Left hindlimb (tissue), 1 donor: ENCODE measurements around the gene SCRN2.

ENCODE experiments used
- DNase-seq: peaks from one replicate; pipeline ENCODE4 v3.0.0-alpha.2; 2018

Gene SCRN2

GRCh38 chr17:47802341-47803022 lies 38.6 kb downstream of the SCRN2 start:
- DNase-seq = no peak

- DNase-seq = no peak
Observed at GRCh38 chr17:47801906-47802305, 39.2 kb downstream of the SCRN2 start.

- DNase-seq = no peak
Observed at GRCh38 chr17:47801176-47801765, 39.8 kb downstream of the SCRN2 start.

DNA sequence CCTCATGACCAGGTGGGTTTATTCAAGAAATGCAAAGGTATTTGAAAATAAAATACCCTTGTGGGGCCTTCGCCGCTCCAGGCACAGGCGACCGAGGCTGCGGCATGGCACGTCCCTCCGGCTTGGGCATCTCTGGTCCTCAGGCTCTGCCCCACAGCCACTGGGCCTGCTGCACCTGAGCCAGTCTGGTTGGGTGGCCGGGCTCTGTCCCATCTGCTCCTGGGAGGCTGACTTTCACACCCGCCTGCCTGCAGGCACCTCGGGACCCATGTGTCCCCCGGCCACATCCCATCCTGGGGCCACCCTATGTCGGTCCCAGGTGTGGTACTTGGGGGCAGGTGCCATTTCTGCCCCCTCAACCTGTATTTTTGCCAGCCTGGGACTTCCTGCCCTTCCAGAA lies 40.4 kb downstream of the SCRN2 start:
- no peak for DNase-seq

DNA sequence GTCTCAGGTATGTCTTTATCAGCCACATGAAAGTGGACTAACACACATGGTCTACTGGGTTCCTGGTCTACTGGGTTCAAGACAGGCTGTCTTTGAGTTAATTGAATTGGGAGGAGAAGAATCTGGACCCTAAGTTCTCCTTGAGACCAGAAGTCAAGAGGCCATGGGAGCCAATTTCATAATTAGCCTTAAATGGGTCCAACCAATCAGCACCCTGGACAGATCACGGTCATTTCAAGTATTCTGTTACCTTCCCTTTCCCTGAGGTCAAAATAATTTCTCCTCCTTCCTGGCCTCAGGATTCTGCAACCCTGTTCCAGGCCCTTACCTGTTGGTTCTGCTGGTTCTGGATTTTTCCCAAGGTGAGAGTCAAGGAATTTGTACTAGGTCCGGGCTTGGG lies 43.3 kb downstream of the SCRN2 start:
- DNase-seq = no peak

- no peak for DNase-seq
Observed at GRCh38 chr17:47792979-47793378, 48.1 kb downstream of the SCRN2 start.

- DNase-seq = no peak
Observed at GRCh38 chr17:47792457-47792856, 48.6 kb downstream of the SCRN2 start.

GRCh38 chr17:47791025-47791424 lies 50.0 kb downstream of the SCRN2 start:
- no peak for DNase-seq

DNA sequence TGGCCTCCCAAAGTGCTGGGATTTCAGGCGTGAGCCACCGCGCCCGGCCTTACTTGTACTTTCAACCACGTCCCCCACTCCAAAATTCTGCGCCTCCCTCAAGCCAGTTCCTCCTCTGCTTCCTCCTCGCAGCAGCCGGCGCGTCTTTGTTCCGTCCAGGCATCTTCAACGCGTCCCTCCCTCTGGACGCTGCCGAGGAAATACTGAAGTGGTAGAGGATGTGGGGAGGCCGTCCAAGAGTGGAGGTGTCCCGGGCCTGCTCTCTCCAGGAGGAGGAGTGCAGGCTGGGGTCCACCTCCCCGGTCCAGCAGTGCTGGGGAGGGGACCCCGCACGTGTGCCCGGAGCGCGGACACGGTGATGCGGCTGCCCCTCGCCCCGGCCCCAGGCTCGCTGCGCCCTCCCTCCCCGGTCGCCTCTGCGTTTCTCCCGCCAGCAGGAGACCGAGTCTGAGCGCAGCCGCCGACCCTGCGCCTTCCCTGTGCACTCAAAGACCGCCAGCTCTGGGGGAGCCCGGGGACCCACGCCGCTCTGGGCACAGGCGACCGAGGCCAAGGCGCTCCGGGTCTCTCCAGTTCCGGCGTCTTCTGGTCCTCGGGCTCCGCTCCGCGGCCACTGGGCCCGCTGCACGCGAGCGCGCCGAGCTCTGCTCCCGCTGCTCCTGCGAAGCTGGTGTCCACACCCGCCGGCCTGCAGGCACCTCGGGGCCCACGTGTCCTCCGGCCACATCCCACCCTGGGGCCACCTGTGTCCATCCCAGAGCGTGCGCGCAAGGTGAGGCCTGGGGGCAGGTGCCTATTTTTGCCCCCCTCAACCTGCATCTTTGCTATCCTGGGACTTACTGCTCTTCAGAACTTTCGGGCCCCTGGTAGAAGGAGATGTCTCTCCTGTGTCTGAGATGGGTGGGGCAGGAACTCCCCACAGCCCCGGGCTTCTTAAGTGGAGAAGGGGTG lies 51.2 kb downstream of the SCRN2 start:
- DNase-seq = no peak
